Bronchus fibroblast of lung (primary cell): ENCODE data around the gene SUN2. TPM values are rescaled to one million over a fixed set of nuclear protein-coding genes. Genes with fewer than 3 reads are reported as not detected.

Experiments used
- total RNA-seq: library from RNA; depleted of rRNA; stranded (reverse); fragments of >200 nt; gene quantifications from 2 replicates; pipeline ENCODE4 v1.2.3, GENCODE V29; 2015

Gene SUN2
- total RNA-seq = 93.1 and 94.7 TPM in 2 replicates

GRCh38 chr22:38755911-38756532, at the start of gene SUN2:
Gene SUN2 (minus strand): TSS chr22:38755998. CDS start chr22:38752628, 3,370 bp downstream.

GRCh38 chr22:38793721-38794466, 38.1 kb upstream of the SUN2 start, which contains the start of gene DNAL4:
Gene DNAL4 (minus strand): TSS chr22:38794143. CDS start chr22:38782731, 11,412 bp downstream.

GRCh38 chr22:38705235-38706100, 50.3 kb downstream of the SUN2 start, which contains the start of gene GTPBP1:
Gene GTPBP1 (plus strand): TSS chr22:38705944. CDS start chr22:38705956, 12 bp downstream.

GRCh38 chr22:38700789-38701628, 54.8 kb downstream of the SUN2 start, which contains the start of gene JOSD1:
Gene JOSD1 (minus strand): TSS chr22:38700943. CDS start chr22:38699987, 956 bp downstream.

Other genes starting within 250 kb of the SUN2 start
- gene DDX17, start 249.7 kb downstream of the SUN2 start, total RNA-seq = 229 and 307 TPM in 2 replicates
- gene DMC1, start 185.8 kb downstream of the SUN2 start, total RNA-seq = 2.2 and 2.4 TPM in 2 replicates
- 0.67 and 1.8 TPM in 2 replicates for gene FAM227A, start 99.6 kb downstream of the SUN2 start, total RNA-seq
- 20.7 and 21.6 TPM in 2 replicates for gene CBY1, start 99.4 kb downstream of the SUN2 start, total RNA-seq
- 73.9 and 75.8 TPM in 2 replicates for gene TOMM22, start 74.0 kb downstream of the SUN2 start, total RNA-seq
- 45.0 and 49.6 TPM in 2 replicates for gene JOSD1, start 55.1 kb downstream of the SUN2 start, total RNA-seq
- 27.7 and 28.2 TPM in 2 replicates for gene GTPBP1, start 50.1 kb downstream of the SUN2 start, total RNA-seq
- 15.3 and 20.1 TPM in 2 replicates for gene DNAL4, start 38.1 kb upstream of the SUN2 start, total RNA-seq
- 0.59 and 0.84 TPM in 2 replicates for gene NPTXR, start 88.0 kb upstream of the SUN2 start, total RNA-seq
- gene CBX6, start 116.2 kb upstream of the SUN2 start, total RNA-seq = 40.7 and 43.2 TPM in 2 replicates
- gene APOBEC3A, start 201.6 kb upstream of the SUN2 start, total RNA-seq = not detected in 2 replicates
- gene APOBEC3B, start 226.3 kb upstream of the SUN2 start, total RNA-seq = 23.4 and 31.2 TPM in 2 replicates